HepG2 (cell line): ENCODE data around the gene DBN1. TPM values are rescaled to one million over a fixed set of nuclear protein-coding genes. Genes with fewer than 3 reads are reported as not detected.

ENCODE experiments used
- CBX1 ChIP-seq: IDR thresholded peaks from one replicate; pipeline ENCODE4 v1.6.1; 2016; ENCODE audit warnings: antibody characterized with exemption, low read depth
- EZH2 ChIP-seq: conservative IDR thresholded peaks from 2 replicates; pipeline ENCODE4 v1.6.1; 2012; ENCODE audit warnings: mild to moderate bottlenecking, low read depth, low read length, moderate library complexity
- HMGA1 ChIP-seq: sonication (generic); formaldehyde crosslinking; conservative IDR thresholded peaks from 2 replicates; pipeline ENCODE4 v1.4.0; 2020; ENCODE audit warnings: missing genetic modification reagents
- MTA3 ChIP-seq: sonication (generic); formaldehyde crosslinking; IDR thresholded peaks from 2 replicates; pipeline ENCODE4 v1.4.0; 2020; ENCODE audit warnings: missing genetic modification reagents
- TEAD2 ChIP-seq: sonication (generic); formaldehyde crosslinking; IDR thresholded peaks from 2 replicates; pipeline ENCODE4 v1.9.0; 2021; ENCODE audit warnings: missing genetic modification reagents
- ZBTB42 ChIP-seq: sonication (generic); formaldehyde crosslinking; IDR thresholded peaks from 2 replicates; pipeline ENCODE4 v1.5.0; 2020; ENCODE audit warnings: mild to moderate bottlenecking, missing genetic modification reagents
- ZFP90 ChIP-seq: sonication (generic); formaldehyde crosslinking; IDR thresholded peaks from 2 replicates; pipeline ENCODE4 v1.8.0; 2022; ENCODE audit warnings: missing genetic modification reagents, mild to moderate bottlenecking, inconsistent platforms, borderline replicate concordance
- ZNF136 ChIP-seq: sonication (generic); formaldehyde crosslinking; IDR thresholded peaks from 2 replicates; pipeline ENCODE4 v1.8.1; 2022; ENCODE audit warnings: low read depth, mild to moderate bottlenecking, moderate library complexity, missing genetic modification reagents
- ZNF572 ChIP-seq: sonication (generic); formaldehyde crosslinking; IDR thresholded peaks from 2 replicates; pipeline ENCODE4 v1.5.1; 2020; ENCODE audit warnings: mild to moderate bottlenecking, missing genetic modification reagents
- ZNF790 ChIP-seq: sonication (generic); formaldehyde crosslinking; IDR thresholded peaks from 2 replicates; pipeline ENCODE4 v1.8.0; 2022; ENCODE audit warnings: missing genetic modification reagents, mild to moderate bottlenecking, borderline replicate concordance
- polyA plus RNA-seq, 8 experiments: library from polyadenylated mRNA; depleted of rRNA in 3 of 8; stranded (reverse) in 7 of 8; unstranded in 1 of 8; fragments of >200 nt; fragmentation: Illumina TruSeq in 4 of 8; extraction: Trizol in 4 of 8; gene quantifications; 2 replicates each; pipeline versions ENCODE4 v1.2.1 to v1.2.3, GENCODE V29; 2011 to 2016; ENCODE audit warnings: low read depth in 4 of 8, missing spikeins in 1 of 8, mixed read lengths in 1 of 8; ENCODE audit not compliant: insufficient read depth in 1 of 8
- total RNA-seq, 5 experiments: library from RNA; depleted of rRNA; stranded (reverse); fragments of >200 nt; fragmentation: Illumina TruSeq; extraction: Trizol; gene quantifications; 2 replicates each; pipeline ENCODE4 v1.2.3, GENCODE V29; 2016; ENCODE audit warnings: low read depth in 1 of 5
- TF ChIP-seq, protein P1 (sequence below): sonication (generic); formaldehyde crosslinking; IDR thresholded peaks from 2 replicates; pipeline ENCODE4 v1.4.0; 2020; ENCODE audit warnings: missing genetic modification reagents
- TF ChIP-seq, protein P2 (sequence below), 2 experiments: IDR thresholded peaks; 2 replicates each; pipeline ENCODE4 v1.6.1; 2011 to 2012; ENCODE audit warnings: low read length in 2 of 2, borderline replicate concordance in 1 of 2, low read depth in 1 of 2, mild to moderate bottlenecking in 1 of 2, moderate library complexity in 1 of 2
- TF ChIP-seq, protein P3 (sequence below): IDR thresholded peaks from 2 replicates; pipeline ENCODE4 v1.4.0; 2020; ENCODE audit warnings: mild to moderate bottlenecking, missing genetic modification reagents
- TF ChIP-seq, protein P4 (sequence below): sonication (generic); formaldehyde crosslinking; IDR thresholded peaks from 2 replicates; pipeline ENCODE4 v1.8.1; 2023; ENCODE audit warnings: mild to moderate bottlenecking, moderate library complexity, missing genetic modification reagents
- TF ChIP-seq, protein P5 (sequence below): sonication (generic); formaldehyde crosslinking; IDR thresholded peaks from 2 replicates; pipeline ENCODE4 v1.8.1; 2023; ENCODE audit warnings: mild to moderate bottlenecking, missing genetic modification reagents, borderline replicate concordance

DBN1 gene
- total and polyA plus RNA-seq, 2 of the 13 experiments (the other 11 are each of a cell fraction or from before 2014, with no cell fraction given): 27.0 to 37.3 TPM

DNA sequence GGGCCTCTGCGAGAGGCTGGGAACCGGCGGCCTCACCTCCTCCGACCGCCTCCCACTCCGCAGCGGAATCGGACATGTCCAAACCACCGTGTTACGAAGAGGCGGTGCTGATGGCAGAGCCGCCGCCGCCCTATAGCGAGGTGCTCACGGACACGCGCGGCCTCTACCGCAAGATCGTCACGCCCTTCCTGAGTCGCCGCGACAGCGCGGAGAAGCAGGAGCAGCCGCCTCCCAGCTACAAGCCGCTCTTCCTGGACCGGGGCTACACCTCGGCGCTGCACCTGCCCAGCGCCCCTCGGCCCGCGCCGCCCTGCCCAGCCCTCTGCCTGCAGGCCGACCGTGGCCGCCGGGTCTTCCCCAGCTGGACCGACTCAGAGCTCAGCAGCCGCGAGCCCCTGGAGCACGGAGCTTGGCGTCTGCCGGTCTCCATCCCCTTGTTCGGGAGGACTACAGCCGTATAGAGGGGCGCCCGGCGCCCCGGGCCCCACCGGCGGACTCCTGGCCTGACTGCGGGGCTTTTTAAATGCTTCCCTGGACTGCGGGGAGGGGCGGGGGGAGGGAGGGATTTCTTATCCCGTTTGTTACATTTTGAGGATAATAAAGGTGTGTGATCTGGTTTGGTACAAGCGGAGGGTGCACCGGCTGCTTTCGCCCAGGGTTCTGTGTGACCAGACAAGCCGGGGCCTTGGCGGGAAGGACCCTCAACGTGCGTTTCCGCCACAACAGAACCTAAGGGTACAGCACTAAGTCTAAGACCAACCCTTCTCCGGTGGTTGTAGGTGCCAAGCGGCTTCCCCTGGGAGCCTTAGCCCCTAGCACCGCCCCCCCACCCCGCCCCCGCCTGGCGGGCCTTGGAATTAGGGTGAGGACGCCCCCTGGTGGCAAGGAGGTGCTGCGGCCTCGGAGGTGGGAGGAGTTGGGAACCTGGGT is 17.5 kb downstream of the DBN1 start (continued):
- TF ChIP-seq, protein P1, sequence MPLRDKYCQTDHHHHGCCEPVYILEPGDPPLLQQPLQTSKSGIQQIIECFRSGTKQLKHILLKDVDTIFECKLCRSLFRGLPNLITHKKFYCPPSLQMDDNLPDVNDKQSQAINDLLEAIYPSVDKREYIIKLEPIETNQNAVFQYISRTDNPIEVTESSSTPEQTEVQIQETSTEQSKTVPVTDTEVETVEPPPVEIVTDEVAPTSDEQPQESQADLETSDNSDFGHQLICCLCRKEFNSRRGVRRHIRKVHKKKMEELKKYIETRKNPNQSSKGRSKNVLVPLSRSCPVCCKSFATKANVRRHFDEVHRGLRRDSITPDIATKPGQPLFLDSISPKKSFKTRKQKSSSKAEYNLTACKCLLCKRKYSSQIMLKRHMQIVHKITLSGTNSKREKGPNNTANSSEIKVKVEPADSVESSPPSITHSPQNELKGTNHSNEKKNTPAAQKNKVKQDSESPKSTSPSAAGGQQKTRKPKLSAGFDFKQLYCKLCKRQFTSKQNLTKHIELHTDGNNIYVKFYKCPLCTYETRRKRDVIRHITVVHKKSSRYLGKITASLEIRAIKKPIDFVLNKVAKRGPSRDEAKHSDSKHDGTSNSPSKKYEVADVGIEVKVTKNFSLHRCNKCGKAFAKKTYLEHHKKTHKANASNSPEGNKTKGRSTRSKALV (CRISPR knock-in tag): no peak
- TF ChIP-seq ZNF572 (CRISPR knock-in tag) (no peak), CBX1 (no peak), MTA3 (CRISPR knock-in tag) (no peak), ZBTB42 (CRISPR knock-in tag) (no peak), HMGA1 (no peak), ZNF136 (no peak), TEAD2 (CRISPR knock-in tag) (no peak), EZH2 (no peak), ZNF790 (CRISPR knock-in tag) (peak; percentile 90; the same call in 1 of the 2 replicates), ZFP90 (CRISPR knock-in tag) (no peak)
- TF ChIP-seq, protein P2, sequence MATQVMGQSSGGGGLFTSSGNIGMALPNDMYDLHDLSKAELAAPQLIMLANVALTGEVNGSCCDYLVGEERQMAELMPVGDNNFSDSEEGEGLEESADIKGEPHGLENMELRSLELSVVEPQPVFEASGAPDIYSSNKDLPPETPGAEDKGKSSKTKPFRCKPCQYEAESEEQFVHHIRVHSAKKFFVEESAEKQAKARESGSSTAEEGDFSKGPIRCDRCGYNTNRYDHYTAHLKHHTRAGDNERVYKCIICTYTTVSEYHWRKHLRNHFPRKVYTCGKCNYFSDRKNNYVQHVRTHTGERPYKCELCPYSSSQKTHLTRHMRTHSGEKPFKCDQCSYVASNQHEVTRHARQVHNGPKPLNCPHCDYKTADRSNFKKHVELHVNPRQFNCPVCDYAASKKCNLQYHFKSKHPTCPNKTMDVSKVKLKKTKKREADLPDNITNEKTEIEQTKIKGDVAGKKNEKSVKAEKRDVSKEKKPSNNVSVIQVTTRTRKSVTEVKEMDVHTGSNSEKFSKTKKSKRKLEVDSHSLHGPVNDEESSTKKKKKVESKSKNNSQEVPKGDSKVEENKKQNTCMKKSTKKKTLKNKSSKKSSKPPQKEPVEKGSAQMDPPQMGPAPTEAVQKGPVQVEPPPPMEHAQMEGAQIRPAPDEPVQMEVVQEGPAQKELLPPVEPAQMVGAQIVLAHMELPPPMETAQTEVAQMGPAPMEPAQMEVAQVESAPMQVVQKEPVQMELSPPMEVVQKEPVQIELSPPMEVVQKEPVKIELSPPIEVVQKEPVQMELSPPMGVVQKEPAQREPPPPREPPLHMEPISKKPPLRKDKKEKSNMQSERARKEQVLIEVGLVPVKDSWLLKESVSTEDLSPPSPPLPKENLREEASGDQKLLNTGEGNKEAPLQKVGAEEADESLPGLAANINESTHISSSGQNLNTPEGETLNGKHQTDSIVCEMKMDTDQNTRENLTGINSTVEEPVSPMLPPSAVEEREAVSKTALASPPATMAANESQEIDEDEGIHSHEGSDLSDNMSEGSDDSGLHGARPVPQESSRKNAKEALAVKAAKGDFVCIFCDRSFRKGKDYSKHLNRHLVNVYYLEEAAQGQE (IDR thresholded peaks at IDR 0.05; ENCODE audit: borderline replicate concordance in 1 of 2, low read depth in 1 of 2, low read length in 2 of 2): no peak
- TF ChIP-seq, protein P3, sequence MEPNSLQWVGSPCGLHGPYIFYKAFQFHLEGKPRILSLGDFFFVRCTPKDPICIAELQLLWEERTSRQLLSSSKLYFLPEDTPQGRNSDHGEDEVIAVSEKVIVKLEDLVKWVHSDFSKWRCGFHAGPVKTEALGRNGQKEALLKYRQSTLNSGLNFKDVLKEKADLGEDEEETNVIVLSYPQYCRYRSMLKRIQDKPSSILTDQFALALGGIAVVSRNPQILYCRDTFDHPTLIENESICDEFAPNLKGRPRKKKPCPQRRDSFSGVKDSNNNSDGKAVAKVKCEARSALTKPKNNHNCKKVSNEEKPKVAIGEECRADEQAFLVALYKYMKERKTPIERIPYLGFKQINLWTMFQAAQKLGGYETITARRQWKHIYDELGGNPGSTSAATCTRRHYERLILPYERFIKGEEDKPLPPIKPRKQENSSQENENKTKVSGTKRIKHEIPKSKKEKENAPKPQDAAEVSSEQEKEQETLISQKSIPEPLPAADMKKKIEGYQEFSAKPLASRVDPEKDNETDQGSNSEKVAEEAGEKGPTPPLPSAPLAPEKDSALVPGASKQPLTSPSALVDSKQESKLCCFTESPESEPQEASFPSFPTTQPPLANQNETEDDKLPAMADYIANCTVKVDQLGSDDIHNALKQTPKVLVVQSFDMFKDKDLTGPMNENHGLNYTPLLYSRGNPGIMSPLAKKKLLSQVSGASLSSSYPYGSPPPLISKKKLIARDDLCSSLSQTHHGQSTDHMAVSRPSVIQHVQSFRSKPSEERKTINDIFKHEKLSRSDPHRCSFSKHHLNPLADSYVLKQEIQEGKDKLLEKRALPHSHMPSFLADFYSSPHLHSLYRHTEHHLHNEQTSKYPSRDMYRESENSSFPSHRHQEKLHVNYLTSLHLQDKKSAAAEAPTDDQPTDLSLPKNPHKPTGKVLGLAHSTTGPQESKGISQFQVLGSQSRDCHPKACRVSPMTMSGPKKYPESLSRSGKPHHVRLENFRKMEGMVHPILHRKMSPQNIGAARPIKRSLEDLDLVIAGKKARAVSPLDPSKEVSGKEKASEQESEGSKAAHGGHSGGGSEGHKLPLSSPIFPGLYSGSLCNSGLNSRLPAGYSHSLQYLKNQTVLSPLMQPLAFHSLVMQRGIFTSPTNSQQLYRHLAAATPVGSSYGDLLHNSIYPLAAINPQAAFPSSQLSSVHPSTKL (CRISPR knock-in tag): no peak; the same call in 1 of the 2 replicates
- TF ChIP-seq, protein P4, sequence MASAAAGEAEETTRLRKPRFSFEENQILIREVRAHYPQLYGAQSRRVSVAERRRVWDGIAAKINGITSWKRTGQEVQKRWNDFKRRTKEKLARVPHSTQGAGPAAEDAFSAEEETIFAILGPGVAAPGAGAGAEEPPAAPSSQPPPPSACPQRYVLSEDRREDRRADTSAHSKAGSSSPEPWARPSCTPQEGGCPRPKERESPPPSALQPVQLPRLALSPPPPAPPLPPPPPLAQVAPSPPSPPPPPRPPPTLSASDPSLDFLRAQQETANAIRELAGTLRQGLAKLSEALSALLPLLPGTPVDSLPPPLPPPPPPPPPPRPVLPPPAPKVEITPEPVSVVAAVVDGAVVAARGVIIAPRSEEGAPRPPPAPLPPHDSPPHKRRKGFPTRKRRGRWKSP (CRISPR knock-in tag): peak; percentile 7; the same call in 1 of the 2 replicates
- TF ChIP-seq, protein P5, sequence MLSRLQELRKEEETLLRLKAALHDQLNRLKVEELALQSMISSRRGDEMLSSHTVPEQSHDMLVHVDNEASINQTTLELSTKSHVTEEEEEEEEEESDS (CRISPR knock-in tag): no peak
